Adipocyte (in vitro differentiated cells): ENCODE results near the gene RNASE8.
"Not testable (repeated sequence)": the region's sequence is repeated elsewhere in the genome, so short reads cannot be mapped to it uniquely, and the experiment has no call there.

Experiments used
- DNase-seq: peaks from one replicate; pipeline ENCODE4 v3.0.0-alpha.2; 2015; ENCODE audit warnings: low read depth
- H3K27me3 ChIP-seq: replicated peaks from 2 replicates; pipeline ENCODE4 v1.7.0; 2013; ENCODE audit warnings: mild to moderate bottlenecking, low read length, moderate library complexity; ENCODE audit not compliant: control insufficient read depth, insufficient read depth
- H3K36me3 ChIP-seq: 2 replicates; pipeline ENCODE4 v1.7.0; 2013; ENCODE audit warnings: low read length, mild to moderate bottlenecking, moderate library complexity; ENCODE audit not compliant: control insufficient read depth, insufficient read depth, severe bottlenecking
- H3K4me1 ChIP-seq: 2 replicates; pipeline ENCODE4 v1.7.0; 2013; ENCODE audit warnings: mild to moderate bottlenecking, low read length, moderate library complexity; ENCODE audit not compliant: control insufficient read depth, insufficient read depth
- H3K4me3 ChIP-seq: 2 replicates; pipeline ENCODE4 v1.7.0; 2013; ENCODE audit warnings: mild to moderate bottlenecking, low read length, moderate library complexity
- H3K9ac ChIP-seq: 2 replicates; pipeline ENCODE4 v1.7.0; 2013; ENCODE audit warnings: mild to moderate bottlenecking, low read length, moderate library complexity
- H3K9me3 ChIP-seq: 2 replicates; pipeline ENCODE4 v1.7.0; 2013; ENCODE audit warnings: mild to moderate bottlenecking, low read length, moderate library complexity; ENCODE audit not compliant: control insufficient read depth

The RNASE8 gene, protein sequence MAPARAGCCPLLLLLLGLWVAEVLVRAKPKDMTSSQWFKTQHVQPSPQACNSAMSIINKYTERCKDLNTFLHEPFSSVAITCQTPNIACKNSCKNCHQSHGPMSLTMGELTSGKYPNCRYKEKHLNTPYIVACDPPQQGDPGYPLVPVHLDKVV

DNA sequence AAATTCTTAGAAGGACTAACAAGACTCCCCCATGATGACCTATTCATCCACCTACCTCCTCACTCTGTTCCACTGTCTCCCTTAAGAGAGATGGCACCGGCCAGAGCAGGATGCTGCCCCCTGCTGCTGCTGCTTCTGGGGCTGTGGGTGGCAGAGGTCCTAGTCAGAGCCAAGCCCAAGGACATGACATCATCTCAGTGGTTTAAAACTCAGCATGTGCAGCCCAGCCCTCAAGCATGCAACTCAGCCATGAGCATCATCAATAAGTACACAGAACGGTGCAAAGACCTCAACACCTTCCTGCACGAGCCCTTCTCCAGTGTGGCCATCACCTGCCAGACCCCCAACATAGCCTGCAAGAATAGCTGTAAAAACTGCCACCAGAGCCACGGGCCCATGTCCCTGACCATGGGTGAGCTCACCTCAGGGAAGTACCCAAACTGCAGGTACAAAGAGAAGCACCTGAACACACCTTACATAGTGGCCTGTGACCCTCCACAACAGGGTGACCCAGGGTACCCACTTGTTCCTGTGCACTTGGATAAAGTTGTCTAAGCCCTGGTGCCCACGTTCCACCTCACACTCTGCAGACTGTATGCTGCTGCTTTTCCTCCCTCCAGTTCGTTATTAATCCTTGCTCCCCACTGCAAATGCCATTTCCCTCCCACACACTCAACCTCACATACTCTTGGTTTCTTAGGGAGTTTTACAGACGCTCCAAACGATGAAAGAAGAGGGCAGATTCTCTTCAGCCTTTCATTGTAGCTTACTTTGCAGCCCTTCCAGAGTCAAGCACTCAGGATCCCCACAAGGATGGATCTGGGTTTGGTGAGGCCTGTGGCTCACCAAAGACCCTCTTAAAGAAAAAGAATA, at the start of gene RNASE8:
Gene RNASE8 (plus strand): TSS at position 20 of the 873 bp plus-strand sequence. CDS start 71 bp downstream, at position 91.
- DNase-seq = no peak
- Histone ChIP-seq H3K9ac (no peak within 1 kb of the TSS), H3K27me3 (no peaks in the 10 kb centered on the region), H3K4me1 (peaks cover 38% of the 10 kb centered on the region), H3K4me3 (no peak within 1 kb of the TSS), H3K9me3 (no peaks in the 10 kb centered on the region), H3K36me3 (no peaks in the 10 kb centered on the region)

GRCh38 chr14:21009721-21010120, 47.9 kb upstream of the RNASE8 start:
- not testable (repeated sequence) for H3K4me1 ChIP-seq, H3K9ac ChIP-seq, H3K36me3 ChIP-seq, H3K9me3 ChIP-seq, H3K4me3 ChIP-seq, DNase-seq
- peaks cover 24% of the 10 kb centered on the region for H3K27me3 ChIP-seq

GRCh38 chr14:21011136-21011535, 46.5 kb upstream of the RNASE8 start:
- H3K4me3 ChIP-seq = no peak overlapping the region
- H3K27me3 ChIP-seq = peaks cover 24% of the 10 kb centered on the region
- no peak for DNase-seq
- H3K4me1 ChIP-seq = no peaks in the 10 kb centered on the region
- H3K36me3 ChIP-seq = no peaks in the 10 kb centered on the region
- no peak overlapping the region for H3K9ac ChIP-seq
- H3K9me3 ChIP-seq = no peaks in the 10 kb centered on the region

- no peaks in the 10 kb centered on the region for H3K36me3 ChIP-seq
- H3K9me3 ChIP-seq = no peaks in the 10 kb centered on the region
- peak; percentile 95 for DNase-seq
- H3K4me1 ChIP-seq = peaks cover 3% of the 10 kb centered on the region
- H3K27me3 ChIP-seq = peaks cover 24% of the 10 kb centered on the region
- H3K4me3 ChIP-seq = no peak overlapping the region
- no peak overlapping the region for H3K9ac ChIP-seq
Measured at GRCh38 chr14:21014761-21015190, 42.8 kb upstream of the RNASE8 start.

DNA sequence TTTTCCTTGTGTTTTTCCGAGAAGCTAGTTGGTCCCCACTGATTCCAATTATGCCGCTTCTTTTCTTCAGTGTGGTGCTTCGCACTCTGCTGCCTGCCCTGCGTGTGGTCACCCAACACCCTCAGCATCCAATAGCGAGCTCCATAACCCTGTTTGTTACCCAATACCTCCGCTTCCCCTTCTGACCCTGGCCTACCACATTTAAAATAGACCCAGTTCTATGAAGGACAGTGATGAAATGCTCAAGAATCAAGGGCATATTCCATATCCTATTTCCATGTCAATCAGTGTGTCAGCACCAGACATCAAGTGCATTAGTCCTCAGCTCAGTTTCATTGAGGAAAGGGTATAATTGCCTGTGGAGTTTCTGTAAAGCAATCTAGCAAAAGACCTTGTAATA, 42.3 kb upstream of the RNASE8 start:
- Histone ChIP-seq H3K9me3 (no peaks in the 10 kb centered on the region), H3K27me3 (peaks cover 24% of the 10 kb centered on the region), H3K36me3 (no peaks in the 10 kb centered on the region), H3K9ac (no peak overlapping the region), H3K4me1 (peaks cover 3% of the 10 kb centered on the region), H3K4me3 (no peak overlapping the region)
- no peak for DNase-seq

GRCh38 chr14:21016413-21017190, 41.0 kb upstream of the RNASE8 start:
- no peak for DNase-seq
- H3K36me3 ChIP-seq = no peaks in the 10 kb centered on the region
- peaks cover 3% of the 10 kb centered on the region for H3K4me1 ChIP-seq
- no peaks in the 10 kb centered on the region for H3K9me3 ChIP-seq
- H3K4me3 ChIP-seq = no peak overlapping the region
- H3K27me3 ChIP-seq = peaks cover 18% of the 10 kb centered on the region
- H3K9ac ChIP-seq = no peak overlapping the region

GRCh38 chr14:21017528-21018245, 39.9 kb upstream of the RNASE8 start:
- Histone ChIP-seq H3K4me1 (peaks cover 3% of the 10 kb centered on the region), H3K4me3 (no peak overlapping the region), H3K9ac (no peak overlapping the region), H3K9me3 (no peaks in the 10 kb centered on the region), H3K27me3 (peaks cover 18% of the 10 kb centered on the region), H3K36me3 (no peaks in the 10 kb centered on the region)
- no peak for DNase-seq

DNA sequence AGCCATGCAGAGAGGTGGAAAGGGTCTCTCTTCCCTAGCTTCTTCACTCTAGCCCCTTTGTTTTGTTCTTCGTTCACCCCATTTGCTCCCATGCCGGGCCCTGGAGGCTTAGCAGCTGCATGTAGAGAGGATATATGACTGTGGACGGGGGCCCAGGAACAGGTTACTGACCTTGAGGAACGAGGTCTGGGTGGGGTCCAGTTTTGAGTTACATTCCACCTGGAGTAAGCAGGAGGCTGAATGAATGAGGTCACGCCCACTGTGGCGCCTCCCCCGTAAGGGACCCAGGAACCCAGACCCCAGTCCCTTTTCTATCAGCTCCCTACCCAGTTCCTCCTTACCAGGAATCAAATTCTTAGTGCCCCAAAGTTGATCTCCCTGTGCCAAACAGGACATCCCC, 39.3 kb upstream of the RNASE8 start:
- no peaks in the 10 kb centered on the region for H3K9me3 ChIP-seq
- no peaks in the 10 kb centered on the region for H3K36me3 ChIP-seq
- H3K4me1 ChIP-seq = peaks cover 3% of the 10 kb centered on the region
- no peak overlapping the region for H3K4me3 ChIP-seq
- no peak for DNase-seq
- no peak overlapping the region for H3K9ac ChIP-seq
- peaks cover 18% of the 10 kb centered on the region for H3K27me3 ChIP-seq

GRCh38 chr14:21018781-21019180, 38.8 kb upstream of the RNASE8 start:
- no peaks in the 10 kb centered on the region for H3K9me3 ChIP-seq
- H3K36me3 ChIP-seq = no peaks in the 10 kb centered on the region

DNA sequence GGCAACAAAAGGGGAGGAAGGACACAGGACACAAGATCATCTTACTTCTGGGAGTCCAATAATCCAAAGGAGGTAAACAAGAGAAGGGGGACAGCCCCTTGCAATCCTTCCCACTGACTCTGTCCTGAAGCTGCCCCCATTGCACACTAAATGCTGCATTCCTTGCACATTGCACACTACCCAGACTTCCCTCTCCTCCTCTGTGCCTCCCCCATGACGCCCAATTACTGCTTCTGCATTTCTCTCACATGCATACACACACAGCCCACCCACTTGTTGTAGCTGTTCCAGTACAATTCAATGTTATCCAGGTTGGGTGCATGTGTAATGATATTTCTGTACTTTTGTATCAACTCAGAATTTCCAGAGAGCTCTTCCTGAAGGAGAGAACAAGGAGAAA, 38.3 kb upstream of the RNASE8 start:
- no peaks in the 10 kb centered on the region for H3K9me3 ChIP-seq
- no peak overlapping the region for H3K9ac ChIP-seq
- H3K4me3 ChIP-seq = no peak overlapping the region
- no peaks in the 10 kb centered on the region for H3K36me3 ChIP-seq
- H3K4me1 ChIP-seq = peaks cover 3% of the 10 kb centered on the region
- DNase-seq = no peak
- peaks cover 28% of the 10 kb centered on the region for H3K27me3 ChIP-seq

More at GRCh38 chr14:21018781-21019180, 38.8 kb upstream of the RNASE8 start:
- H3K4me1 ChIP-seq = peaks cover 3% of the 10 kb centered on the region
- peaks cover 23% of the 10 kb centered on the region for H3K27me3 ChIP-seq
- H3K4me3 ChIP-seq = no peak overlapping the region
- no peak for DNase-seq
- no peak overlapping the region for H3K9ac ChIP-seq
